IPS-11a (cell line): ENCODE data around the gene PRR9.
"Not testable (repeated sequence)": the region's sequence is repeated elsewhere in the genome, so short reads cannot be mapped to it uniquely, and the experiment has no call there.

Experiments
- H3K4me3 ChIP-seq: one replicate; pipeline ENCODE4 v1.5.1; 2013; ENCODE audit warnings: low read depth, low read length, control low read depth

Gene PRR9

DNA sequence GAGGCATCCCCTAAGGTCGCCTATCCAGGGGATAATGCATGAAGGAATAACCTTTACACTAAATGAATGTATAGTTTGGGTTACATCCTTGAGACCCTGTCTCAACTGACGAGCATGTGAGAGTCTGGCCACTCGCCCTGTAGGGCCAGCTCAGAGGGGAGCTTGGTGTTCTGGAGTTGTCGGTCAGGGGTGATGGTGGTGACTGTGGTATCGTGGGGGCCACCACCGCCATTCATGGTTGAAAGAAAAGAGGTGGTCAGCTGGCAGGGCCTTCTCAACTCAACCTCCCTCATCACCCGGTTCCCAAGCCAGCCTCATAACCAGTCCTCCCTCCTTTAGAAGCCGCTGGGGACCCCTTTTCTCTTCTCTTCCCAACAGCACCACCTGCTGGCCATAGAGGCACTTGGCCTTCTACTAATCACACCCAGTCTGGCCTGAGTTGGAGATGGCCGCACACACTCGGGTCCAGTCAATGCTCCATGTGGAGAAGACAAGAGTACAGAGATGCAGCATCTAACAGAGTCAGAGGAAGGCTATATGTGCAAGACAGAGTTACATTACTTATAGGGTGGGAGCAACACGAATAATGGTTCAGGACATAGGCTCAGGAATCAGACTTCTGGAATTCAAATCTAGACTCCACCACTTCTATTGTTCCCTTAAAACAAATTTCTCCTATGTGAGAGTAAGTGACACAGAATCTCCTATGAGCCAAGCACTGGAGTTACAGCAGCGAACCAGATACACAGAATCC, 11.9 kb downstream of the PRR9 start:
- H3K4me3 ChIP-seq, result not testable (repeated sequence)

DNA sequence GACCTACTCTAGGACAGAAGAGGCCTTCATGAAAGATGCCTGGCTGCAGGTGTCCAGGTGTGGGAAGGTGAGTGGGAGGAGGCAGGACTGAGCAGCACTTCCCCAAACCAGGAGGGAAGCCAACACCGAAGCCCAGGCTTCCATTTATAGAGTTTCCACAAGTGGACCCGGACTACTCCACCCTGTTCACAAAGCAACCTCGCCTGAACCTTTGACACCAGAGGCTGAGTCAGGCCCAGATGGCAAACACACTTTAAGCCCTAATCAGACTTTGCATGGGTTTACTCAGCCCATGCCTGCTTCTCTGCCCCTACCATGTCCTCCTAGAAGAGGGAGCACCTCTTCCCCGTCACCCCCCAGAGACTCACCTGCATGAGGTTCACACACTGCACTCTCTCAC, 14.0 kb downstream of the PRR9 start:
- no peak overlapping the region for H3K4me3 ChIP-seq

DNA sequence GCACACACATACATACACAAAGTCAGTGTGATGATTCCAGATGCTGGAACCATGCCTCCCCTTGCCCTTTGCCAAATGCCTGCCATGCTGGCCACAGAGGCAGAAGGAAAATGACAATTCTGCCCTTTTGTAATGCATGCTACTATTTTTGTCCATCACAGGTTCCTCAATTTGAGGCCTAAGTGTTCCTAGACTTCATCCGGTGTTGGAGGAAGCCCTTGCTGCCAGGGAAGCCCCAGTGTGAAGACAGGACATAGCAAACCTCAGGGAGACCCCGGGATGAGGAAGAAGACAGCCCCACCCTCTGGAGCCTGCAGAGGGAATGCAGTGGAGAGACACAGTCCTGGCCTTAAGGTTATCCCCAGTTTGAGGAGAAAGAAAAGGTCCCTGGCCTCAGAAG, 14.4 kb downstream of the PRR9 start:
- no peak overlapping the region for H3K4me3 ChIP-seq

DNA sequence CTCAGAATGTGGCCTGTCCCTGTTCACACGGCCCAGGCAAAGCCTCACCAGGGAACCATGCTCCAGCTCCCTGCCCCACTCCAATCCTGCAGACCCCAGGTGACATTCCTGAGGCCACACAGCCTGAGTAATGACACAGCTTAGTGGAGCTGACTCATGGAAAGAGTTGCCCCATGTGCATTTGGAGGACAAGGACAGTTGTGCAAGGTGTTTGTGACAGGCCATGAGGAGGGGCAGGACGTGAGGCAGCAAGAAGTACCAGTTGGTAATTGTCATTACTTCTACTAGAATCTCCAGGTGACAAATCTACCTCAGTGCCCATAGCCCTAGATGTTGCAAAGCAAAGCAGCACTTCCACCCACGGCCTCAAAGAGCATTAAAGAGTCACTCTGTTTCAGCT, 15.2 kb downstream of the PRR9 start:
- no peak overlapping the region for H3K4me3 ChIP-seq

DNA sequence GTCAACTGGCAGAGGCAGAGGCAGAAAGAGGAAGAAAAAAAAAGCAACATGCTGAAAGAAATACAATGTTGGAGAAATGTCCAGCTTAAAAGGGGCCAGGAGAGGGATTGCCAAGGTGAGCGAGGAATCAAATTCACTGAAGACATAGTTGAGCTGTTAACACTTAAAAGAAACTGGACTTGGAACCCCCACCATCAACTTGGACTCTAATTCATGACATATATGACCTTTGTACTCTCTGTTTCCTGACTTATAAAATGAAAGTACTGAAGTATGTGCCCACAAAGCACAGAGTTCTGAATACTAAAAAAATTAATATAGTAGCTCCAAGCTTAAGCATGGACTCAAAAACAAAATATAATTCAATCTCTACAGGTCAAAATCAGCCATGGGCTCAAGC, 16.1 kb downstream of the PRR9 start:
- H3K4me3 ChIP-seq, result no peak overlapping the region

DNA sequence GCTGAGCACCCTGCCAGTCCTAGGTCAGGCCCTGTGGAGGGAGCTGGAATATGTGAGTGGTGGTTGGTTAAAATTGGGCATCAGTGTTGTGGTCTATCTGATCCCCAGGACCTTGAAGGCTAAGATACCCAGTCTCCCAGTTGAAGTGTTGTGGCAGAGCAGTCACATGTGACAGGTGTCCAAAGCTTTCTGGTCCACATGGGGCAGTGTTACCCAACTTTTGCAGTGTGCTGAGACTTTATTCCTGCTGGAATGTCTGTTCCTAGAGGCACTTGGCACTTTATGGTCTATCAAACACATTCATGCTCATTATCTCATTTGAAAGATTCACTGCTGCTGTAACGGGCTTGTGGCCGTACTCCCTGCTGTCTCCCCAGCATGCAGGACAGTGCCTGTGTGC, 21.1 kb downstream of the PRR9 start:
- H3K4me3 ChIP-seq, result no peak overlapping the region

DNA sequence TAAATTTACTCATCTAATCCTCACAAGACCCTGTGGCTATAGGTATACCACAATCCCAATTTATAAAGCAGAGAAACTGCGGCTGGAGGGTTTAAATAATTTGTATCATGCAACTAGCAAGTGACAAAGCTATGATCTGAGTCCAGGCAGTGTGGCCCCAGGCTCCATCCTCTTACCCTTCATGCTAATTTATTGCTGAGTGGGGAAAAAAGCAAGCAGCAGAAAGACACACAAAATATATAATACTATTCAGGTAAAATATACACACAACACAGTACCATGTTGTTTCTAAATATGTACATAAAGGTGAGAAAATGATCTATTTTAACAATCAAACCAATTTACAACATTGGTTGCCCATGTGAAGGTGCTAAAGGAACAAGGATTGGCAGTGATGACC, 24.8 kb downstream of the PRR9 start:
- H3K4me3 ChIP-seq, result no peak overlapping the region

DNA sequence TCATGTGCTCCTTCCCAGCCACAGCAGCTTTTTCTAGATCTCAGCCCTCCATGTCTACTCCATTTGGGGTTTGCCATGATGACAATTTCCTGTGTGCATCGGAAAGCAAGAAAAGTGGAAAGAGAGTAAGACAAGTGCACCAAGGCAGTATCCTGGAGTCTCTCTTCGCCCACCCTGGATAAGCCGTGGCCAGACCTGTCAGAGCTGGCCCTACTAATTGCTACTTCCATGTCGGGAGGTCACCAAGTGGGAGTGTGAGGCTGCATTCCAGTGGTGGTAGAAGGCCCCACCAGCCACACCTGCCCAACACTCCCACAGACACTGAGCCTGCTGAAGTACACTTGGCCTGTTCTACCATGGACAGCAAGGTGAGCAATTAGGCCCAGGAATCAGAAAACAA, 28.1 kb downstream of the PRR9 start:
- H3K4me3 ChIP-seq, result no peak overlapping the region

DNA sequence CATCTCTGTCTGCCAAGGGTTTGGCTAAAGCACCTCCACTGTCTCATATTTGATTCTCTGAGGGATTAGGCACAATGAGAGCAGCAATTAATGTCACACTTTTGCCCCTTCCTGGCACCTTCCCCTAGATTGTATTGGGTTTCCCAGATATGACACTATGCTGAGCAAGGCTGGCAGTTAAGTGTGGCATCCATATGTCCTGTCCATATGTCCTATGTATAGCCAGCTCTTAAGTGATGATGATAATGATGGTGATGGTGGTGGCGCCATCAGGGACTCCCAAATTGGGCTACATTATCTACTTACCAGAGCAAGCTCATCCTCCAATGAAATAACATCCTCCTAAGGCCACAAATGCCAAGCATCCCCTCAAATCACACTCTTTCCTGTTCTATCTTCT, 28.6 kb downstream of the PRR9 start:
- no peak overlapping the region for H3K4me3 ChIP-seq

DNA sequence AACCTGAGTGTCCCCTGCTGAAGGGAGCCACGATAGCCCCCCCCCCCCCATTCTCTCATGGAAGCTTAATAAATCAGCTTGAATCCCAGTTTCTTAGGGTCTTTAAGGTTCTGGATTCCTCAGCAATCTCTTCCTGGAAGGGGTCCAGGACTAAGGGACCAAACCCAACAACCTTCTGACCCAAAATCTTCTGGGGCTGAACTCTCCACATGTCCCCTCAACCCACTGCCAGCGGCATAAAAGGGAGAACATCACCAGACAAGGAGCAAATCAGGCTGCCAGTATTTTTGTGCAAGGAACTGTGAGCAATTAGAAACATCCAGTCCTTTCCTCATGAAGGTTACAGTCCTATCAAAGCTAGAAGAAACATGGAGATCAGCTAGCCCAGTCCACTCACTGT, 29.4 kb downstream of the PRR9 start:
- no peak overlapping the region for H3K4me3 ChIP-seq

DNA sequence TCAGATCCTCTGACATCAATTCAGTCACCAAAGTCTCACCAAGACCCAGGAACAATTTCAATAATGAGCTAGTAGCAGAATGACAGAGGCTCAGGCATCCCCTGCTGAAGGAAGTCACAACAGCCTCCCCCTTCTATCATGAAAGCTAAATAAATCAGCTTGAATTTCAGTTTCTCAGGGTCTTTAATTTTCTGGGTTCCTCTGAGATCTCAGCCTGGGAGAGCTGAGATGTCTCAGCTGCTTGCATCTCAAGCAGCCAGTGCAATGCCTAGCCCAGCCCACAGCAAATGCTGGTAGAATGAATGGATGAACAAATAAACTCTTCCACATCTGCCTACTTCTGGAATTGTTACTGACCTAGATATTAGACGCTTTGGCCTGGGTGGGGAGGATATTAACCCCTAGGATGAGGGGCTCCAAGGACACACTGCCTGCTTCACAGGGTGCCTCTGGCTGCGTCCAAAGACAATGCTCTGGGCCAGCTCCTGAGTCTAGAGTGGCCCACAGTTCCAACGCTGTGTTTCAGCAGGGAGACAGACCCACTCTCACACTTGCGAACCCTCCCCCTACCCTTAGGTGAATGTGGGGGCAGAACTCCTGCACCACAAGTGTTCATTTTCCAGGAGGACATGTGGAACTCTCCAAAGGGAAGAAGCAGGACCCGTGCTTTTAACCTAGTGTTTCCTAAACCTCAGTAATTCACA, 30.9 kb downstream of the PRR9 start:
- H3K4me3 ChIP-seq, result no peak overlapping the region

DNA sequence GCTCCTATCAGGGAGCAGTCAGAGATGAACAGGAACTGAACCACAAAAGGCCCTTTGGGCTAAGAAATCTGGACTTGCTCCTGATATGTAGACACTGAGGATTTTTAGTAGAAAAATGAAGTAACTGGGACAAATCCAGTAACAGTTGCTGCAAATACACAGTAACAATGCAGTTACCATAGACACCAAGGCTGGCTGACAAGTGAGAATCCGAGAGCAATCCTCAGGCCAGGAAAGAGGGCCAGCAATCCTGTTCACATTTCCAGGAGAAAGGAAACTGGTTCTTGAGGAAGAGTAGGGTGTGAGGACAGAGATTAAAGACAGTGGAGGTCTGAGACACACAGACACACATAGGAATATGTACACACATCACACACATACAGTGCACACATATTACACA, 32.8 kb downstream of the PRR9 start:
- no peak overlapping the region for H3K4me3 ChIP-seq

DNA sequence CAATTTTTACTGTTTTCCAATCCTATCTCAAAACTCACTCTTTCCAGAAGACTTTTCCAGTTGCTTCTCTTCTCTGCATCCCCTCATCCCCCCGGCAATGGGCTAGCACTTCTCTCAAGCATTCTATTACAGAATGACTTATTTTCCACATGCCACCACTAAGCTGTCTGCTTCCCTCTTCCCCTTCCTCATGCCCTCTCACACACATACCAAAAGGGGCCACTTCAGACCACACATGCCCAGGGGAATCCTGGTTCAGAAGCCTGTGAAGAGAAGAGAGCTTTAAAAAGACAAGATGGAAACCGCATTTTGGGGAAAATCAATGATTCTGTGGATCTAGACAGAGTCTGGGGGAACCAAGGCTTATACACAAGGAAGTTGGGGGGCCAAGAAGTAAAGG, 33.7 kb downstream of the PRR9 start:
- H3K4me3 ChIP-seq, result no peak overlapping the region

DNA sequence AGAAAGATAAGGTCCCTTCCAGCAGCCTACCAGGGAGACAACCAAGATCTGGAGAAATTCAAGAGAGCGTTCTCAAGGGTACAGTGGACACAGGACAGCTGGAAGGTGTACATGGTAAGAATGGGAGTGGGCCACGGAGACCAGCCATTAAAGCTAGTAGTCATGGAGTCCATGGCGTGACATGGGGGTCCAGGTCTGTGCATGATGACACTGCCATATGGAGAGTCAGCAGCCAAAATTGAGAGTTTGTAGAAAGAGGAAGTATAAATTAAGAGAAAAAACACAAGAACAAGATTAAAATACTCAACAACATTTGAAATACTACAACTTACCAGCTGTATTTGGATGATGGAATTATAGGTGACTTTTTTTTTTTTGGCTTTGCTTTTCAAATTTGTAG, 34.2 kb downstream of the PRR9 start:
- no peak overlapping the region for H3K4me3 ChIP-seq

DNA sequence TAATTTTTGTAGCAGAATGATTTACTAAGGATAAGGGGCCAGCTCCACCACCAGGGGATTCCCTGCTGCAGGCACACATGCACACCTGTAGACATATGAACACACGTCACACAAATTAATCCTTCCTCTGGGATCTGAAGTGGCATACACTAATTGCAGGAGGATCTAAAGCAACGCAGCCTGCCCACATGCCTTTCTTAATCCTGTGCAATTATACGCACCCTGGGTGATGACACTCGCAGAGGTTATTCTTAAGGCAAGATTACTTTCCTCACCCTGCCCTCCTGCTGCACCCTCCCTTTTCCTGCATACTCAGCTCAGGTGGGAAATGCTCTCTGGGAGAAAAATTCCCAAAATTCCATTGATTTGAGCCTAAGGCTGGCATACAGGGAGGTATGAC, 34.6 kb downstream of the PRR9 start:
- H3K4me3 ChIP-seq, result no peak overlapping the region

DNA sequence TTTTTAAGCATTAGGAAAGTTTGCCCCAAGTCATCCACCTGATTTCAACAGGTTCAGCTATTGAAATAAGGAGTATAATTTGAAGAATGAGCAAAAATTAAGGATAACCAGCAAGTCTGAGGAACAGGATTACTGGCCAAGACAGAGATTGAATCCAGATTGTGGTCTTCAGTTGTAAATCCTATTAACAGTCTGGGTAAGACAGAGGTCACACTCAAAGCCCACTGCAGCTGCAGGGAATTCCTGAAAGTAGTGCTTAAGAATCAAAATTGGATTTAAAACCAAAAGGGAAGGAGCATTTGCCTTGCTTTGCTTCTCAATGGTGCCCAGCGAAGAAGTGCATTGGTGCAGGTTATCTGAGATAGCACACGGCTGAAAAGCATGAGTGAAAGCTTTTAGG, 35.7 kb downstream of the PRR9 start:
- H3K4me3 ChIP-seq, result no peak overlapping the region

DNA sequence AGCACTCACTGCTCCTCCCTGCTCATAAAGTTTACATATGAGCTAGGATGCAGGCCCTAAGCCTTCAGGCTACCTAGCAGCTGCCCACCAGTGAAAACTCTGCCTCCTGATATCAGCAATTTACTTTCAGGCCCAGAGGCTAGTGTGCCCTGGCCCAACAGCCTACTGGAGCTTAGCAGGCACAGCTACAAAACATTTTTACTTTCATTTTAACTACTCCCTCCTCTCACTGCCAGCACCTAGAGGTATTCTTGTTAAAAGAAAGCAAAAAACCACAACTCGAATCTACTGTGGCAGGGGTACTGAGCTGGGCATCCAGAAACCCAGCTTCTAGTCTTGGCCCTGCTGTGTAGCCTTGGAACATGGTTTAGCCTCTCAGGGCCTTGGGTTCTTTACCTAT, 36.3 kb downstream of the PRR9 start:
- H3K4me3 ChIP-seq, result no peak overlapping the region

DNA sequence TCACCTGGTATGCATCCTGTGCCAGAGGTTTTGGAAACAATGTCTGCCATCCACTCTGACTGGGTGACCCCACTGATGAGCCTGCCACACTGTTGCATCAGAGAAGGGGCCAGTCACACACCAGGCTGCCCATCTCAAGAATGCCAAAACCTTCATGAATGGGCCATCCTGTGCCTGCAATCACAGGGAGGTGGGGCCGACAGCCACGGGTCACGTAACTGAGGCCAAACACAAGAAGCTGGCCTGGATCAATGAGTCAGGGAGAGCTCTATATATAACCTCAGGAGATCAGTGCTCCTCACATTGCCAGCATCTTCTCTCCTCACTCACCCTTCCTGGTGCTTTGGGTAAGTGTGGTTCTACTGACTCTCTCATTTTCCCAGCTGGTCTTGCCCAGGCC, 42.0 kb downstream of the PRR9 start, which contains the start of gene LORICRIN:
Gene LORICRIN (plus strand): TSS at position 301 of the 400 bp plus-strand sequence. CDS start 1,263 bp downstream, outside the sequence.
- H3K4me3 ChIP-seq, result no peak within 1 kb of the TSS

DNA sequence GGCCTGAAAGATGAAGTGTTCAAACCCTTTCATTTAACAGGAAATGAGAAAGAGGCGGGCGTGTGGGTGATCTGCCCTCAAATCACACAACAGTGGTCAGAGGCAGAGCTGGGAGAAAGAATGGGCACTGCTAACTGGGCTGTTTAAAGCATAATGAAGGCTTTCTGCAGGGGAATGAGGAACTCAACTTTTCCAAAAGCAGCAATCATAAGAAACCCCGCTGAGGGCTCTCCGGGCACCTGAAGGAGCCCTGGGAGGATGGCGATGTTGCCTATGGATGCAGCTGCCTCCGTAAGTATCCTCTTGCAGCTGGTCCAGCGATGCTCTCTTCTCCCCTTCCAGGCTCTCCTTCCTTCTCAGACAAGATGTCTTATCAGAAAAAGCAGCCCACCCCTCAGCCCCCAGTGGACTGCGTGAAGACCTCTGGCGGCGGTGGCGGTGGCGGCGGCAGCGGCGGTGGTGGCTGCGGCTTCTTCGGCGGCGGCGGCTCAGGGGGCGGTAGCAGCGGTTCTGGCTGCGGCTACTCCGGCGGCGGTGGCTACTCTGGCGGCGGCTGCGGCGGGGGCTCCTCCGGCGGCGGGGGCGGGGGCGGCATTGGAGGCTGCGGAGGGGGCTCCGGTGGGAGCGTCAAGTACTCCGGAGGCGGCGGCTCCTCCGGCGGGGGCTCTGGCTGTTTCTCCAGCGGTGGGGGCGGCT, 43.3 kb downstream of the PRR9 start:
- H3K4me3 ChIP-seq, result no peak overlapping the region

DNA sequence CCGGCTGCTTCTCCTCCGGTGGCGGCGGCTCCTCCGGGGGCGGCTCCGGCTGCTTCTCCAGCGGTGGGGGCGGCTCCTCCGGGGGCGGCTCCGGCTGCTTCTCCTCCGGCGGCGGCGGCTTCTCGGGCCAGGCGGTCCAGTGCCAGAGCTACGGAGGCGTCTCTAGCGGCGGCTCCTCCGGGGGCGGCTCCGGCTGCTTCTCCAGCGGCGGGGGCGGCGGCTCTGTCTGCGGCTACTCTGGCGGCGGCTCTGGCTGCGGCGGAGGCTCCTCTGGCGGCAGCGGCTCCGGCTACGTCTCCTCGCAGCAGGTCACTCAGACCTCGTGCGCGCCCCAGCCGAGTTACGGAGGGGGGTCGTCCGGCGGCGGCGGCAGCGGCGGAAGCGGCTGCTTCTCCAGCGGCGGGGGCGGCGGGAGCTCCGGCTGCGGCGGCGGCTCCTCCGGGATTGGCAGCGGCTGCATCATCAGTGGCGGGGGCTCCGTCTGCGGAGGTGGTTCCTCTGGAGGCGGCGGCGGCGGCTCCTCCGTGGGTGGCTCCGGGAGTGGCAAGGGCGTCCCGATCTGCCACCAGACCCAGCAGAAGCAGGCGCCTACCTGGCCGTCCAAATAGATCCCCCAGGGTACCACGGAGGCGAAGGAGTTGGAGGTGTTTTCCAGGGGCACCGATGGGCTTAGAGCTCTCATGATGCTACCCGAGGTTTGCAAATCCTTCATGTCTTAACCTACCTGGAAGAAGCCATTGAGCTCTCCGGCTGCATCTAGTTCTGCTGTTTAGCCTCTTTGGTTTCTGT, 44.1 kb downstream of the PRR9 start:
- peak overlapping the region; percentile 28 for H3K4me3 ChIP-seq

DNA sequence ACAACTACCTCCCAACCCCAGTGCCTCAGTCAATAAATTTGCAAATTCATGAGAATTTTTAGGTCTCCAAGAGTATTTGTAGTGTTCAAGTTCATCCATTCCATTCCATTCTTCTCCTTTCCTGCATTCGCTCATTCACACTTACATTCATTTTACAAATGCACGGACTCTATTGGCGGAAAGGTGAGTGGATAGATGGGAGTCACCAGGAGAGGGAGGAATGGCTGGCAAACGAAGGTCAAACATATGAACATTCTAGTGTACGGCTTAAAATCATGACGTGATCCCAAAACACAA, 44.6 kb downstream of the PRR9 start:
- no peak overlapping the region for H3K4me3 ChIP-seq
